HS-27A (cell line): ENCODE data around the gene CCT5.
"Not testable (repeated sequence)": the region's sequence is repeated elsewhere in the genome, so short reads cannot be mapped to it uniquely, and the experiment has no call there.

Source experiments
- DNase-seq: peaks from one replicate; pipeline ENCODE4 v3.0.0-alpha.2; 2012; ENCODE audit warnings: low read depth, missing footprints

The CCT5 gene

DNA sequence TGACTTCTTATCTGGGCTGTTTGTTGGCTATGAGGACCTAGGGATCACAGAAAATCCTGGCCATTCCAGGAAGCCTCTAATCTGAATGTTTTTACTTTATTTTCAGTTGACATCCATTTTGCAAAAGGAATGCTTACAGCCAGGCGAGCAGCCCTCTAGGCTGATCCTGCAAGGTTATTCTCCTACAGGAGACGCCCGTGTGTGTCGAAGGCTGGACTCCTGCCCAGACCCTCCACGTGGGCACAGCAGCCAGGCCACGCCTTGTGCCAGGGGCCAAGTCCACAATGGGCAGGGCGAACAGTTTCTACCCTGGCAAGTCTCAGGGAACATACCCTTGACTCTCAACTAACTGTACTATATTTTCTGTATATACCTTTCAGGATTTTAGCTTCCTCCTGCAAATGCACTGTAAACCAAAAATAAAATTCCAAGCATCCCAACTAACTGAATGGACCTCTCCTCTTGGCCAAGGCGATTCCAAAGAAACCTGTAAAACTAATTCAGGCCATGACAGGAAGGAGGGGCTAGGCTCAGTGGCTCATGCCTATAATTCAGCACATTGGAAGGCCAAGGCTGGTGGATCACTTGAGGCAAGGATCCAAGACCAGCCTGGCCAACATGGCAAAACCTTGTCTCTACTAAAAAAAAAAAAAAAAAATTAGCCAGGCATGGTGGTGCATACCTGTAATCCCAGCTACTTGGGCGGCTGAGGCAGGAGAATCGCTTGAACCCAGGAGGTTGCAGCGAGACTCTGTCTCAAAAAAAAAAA lies 51.9 kb downstream of the CCT5 start:
- no peak for DNase-seq

DNA sequence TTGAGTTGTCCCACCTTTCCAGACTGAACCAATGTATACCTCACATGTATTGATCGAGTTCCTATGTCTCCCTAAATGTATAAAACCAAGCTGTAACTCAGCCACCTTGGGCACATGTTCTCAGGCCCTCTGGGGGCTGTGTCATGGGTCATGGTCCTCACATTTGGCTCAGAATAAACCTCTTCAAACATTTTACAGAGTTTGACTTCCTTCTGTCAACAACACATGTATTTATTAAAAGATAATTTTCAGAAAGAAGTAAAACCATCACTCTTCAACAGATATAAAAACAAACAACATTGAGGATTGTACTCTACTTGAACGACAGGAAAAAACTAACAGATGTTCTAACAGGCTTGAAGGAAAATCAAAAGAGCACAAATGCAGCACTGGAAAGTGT lies 53.1 kb downstream of the CCT5 start:
- no peak for DNase-seq

DNA sequence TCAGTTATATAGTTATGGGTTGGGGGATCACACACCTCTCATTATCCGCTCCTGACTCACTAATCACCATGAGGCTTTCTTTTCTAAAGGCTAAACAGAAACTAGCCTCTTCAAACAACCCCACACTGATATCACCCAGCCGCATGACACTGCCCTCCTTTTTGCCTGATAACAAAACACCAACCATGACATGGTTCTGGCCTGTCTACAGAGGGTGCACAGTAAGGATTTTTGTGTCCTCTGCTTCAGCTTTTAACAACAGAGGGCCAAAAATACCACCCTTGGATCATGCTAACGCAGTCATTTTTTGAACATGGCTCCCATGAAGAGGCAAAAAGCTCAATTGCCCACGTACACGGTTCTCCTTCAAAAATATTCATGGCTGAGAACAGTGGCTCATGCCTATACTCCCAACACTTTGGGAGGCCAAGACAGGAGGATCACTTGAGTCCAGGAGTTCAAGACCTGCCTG lies 53.7 kb downstream of the CCT5 start:
- DNase-seq, result no peak

DNA sequence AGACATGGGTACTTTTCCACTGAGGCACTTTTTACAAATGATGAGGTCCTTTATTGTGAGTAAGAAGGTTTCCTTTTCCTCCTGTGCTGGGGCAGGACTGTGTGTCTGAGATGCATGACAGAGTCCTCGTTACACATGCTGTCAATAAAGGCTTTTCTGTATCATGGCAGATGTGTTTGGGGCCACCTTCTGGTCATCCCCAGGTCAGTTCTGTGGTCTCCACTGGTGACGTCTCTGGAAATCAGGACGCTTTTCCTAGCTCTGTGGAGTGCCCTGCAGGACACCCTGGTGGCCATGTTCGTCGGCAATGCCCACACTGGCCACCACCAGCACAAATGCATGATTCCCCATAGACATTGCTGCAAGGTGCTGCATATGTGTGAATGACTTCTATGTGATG lies 54.9 kb downstream of the CCT5 start:
- no peak for DNase-seq

DNA sequence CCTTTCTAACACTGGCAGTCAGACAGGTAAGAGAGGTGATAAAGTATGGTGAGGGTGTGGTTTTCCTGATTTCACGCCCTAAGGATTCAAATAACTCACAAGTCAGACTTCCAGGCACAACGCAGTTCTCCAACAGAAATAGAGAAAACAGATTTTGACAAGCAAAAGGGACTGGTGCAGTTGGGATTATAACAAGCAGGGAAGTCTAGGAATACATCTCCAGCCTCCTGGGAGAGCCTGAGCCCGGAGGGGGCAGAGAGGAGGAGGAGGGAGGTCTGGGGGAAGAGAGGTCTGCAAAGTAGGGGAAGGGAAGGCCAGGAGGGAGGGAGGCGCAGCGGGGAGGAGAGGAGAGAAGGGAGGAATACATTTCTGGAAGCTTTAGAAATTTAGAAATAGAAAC lies 56.0 kb downstream of the CCT5 start:
- no peak for DNase-seq

DNA sequence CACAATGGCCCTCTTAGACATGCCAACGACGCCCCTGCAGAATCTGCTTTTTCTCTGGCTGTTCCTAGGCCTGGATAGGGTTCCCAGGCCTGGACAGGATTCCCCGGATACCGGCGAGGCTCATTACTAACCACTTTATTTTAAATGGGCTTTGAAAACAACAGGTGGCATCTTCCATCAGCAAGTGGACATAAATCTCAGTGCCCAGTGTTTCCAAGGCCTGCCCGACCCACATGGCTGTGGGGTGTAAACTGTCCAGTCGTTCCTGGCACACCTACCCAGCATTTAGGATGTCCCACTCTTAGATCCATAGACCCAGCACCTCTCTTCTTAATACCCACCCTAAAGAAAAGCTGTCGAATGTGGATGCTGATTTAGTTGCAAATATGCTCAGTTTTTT lies 56.7 kb downstream of the CCT5 start:
- DNase-seq, result no peak

DNA sequence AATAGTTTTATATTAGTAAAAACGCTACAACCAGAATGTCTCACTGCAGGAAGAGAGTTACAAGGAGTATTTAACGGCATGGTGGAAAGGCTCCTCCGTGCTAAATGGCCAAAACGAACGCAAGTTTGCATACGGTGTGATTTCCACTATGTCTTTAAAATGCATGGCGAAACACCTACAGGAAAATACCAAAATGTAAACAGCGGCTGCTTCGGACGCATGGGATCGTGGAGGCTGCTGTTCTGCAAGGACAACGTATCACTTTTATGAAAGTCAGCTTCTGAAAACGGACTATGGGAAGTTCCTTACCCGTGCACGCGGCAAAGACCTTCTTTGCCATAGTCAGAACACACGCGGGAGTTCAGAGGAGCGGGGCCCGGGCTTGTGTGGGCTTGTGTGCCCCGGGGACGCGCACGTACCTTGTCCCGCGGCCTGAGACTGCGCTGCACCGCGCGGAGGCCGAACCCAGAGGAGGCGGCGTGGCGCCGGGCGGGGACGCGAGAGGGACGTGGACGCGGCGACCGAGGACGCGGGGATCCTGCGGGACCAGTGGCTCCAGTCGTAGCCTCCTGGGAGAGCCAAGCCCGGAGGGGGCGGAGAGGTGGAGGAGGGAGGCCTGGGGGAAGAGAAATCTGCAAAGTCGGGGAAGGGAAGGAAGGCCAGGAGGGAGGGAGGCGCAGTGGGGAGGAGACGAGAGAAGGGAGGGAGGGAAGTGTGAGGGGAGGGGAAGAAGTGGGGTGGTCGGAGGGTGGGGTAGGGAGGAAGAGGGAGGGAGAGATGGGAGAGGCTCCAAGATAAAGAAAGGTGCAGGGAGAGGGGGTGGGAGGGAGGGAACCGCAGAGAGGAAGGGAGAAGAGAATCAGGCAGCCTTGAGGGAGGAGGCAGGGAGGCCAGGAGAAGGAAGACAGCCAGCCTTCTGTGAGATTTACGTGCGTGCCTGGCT lies 57.4 kb downstream of the CCT5 start, which contains the start of gene CMBL:
Gene CMBL (minus strand): TSS at position 697 of the 943 bp plus-strand sequence. CDS start 17,140 bp downstream, outside the sequence.
- DNase-seq, result no peak

DNA sequence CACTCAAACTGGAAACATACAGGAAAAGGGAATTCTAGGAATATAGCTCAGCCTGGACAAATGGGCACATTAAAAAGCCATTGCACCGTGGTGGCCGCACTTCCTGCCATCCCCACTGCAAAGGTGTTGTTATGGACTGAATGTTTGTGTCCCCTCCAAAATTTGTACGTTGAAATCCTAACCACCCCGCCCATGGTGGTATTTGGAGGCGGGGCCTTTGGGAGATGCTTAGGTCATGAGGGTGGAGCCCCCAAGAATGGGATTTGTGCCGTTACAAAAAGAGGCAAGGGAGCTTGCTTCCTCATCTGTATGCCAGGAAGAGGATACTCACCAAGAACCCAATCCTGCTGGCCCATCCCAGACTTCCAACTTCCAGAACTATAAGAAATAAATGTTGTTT lies 58.8 kb downstream of the CCT5 start:
- DNase-seq, result no peak

DNA sequence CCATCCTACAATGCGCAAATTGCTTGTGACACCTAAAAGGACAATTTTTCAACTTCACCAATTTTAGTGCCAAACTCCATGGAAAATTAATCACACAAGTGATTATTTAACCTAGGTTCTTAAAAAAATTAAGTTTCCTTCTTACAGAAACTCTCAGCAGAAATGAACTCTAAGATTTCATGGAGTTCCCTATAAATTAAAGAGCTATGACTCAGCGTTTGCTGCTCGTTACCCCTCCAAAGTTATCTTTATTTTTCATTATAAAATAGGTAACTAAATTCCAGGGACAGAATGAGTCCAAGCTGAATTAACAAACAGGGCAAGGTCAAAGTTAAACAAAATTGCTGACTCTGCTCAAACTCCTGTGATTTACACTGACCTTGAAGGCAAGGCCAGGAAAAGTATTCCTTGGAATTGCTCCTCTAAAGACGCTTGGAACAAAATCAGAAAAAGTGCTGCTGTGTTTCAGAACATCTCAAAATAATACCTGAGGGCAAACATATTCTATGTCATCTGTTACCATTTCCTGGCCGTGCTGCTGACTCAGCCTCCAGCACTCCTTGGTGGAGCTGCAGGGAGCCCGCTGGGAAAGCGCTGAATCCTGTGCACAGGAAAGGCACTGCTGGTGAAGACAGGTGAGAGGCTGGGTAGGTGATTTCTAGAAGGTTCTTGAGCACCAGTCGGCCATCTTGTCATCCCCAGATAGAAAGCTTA lies 60.1 kb downstream of the CCT5 start:
- DNase-seq, result no peak

DNA sequence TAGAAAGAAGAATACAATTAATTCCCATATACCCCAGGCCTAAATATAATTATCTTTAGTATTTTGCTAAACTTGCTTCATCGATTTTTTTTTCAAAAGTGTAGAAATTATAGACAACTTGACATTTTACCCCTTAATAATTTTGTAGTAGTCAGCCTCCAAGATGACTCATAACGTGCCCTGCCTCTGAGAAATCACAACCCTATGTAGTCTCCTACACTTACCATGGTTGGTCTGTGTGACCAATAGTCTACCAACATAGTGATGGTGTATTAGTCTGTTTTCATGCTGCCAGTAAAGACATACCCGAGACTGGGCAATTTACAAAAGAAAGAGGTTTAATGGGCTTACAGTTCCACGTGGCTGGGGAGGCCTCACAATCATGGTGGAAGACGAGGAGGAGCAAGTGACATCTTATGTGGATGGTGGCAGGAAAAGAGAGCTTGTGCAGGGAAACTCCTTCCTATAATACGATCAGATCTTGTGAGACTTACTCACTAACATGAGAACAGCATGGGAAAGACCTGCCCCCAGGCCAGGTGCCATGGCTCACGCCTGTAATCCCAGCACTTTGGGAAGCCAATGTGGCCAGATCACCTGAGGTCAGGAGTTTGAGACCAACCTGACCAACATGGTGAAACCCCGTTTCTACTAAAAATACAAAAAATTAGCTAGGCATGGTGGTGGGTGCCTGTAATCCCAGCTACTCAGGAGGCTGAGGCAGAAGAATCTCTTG lies 60.9 kb downstream of the CCT5 start:
- not testable (repeated sequence) for DNase-seq

DNA sequence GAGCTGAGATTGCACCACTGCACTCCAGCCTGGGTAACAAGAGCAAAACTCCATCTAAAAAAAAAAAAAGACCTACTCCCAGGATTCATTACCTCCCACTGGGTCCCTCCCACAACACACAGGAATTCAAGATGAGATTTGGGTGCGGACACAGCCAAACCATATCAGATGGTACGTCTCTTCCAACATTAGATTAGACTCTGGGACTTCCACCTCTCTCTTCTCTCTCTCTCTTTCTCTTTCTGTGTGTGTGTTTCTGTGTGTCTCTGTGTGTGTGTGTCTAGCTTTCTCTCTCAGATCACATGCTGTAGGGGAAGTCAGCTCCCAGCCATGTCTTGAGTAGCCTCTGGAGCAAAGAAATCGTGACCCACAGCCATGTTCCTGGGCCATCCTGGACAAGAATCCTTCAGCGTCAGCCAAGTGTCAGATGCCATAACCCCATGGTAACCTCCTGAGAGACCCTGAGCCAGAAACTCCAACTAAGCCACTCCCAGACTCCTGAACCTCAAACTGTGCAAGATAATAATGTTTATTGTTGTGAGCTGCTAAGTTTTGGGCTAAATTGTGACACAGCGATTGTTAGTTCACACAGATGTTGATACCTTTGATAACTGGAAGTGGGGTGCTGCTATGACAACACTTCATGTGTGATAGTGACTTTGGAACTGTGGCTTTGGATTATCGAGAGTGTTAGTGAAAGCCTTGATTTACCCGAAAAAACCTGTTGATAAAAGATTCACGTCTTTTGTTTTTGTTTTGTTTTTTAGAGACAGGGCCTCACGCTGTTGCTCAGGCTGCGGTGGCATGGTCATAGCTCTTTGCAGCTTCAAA lies 61.7 kb downstream of the CCT5 start:
- DNase-seq, result no peak

DNA sequence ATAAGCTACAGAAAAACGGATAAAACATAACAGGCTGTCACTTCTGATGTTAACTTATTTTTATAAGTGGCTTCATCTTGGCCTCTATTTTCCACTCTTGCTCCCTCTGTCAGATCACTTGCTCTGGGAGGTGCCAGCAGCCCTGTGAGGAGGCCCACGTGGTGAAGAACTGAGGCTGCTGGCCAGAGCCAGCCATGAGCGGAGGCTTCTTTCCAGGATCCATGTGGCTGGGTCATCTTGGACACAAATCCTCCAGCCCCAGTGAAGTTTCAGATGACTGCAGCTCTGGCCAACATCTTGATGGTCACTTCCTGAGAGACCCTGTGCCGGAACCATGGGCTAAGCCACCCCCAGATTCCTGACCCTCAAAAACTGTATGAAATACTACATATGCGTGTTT lies 65.1 kb downstream of the CCT5 start:
- no peak for DNase-seq
